B cell (primary cell): Measurements from ENCODE around the gene C10orf53. TPM values are rescaled to one million over a fixed set of nuclear protein-coding genes. Genes with fewer than 3 reads are reported as not detected.

Source experiments
- ATAC-seq: fragments of 200-7000 bp; cut with Tn5 transposase; one replicate; pipeline ENCODE4 v1.10.0; 2021; ENCODE audit warnings: low read depth, mild to moderate bottlenecking, moderate number of reproducible peaks, moderate library complexity
- CTCF ChIA-PET: fragments of 350-600 bp; sonication (Branson Sonifier 250); formaldehyde crosslinking; loops from one replicate; lab custom pipeline; 2021; ENCODE audit warnings: antibody characterized with exemption, inconsistent platforms; lab: Charles Lee
- POLR2A ChIA-PET: fragments of 350-600 bp; sonication (Branson Sonifier 250); formaldehyde crosslinking; loops from one replicate; lab custom pipeline; 2021; ENCODE audit warnings: antibody characterized with exemption; lab: Charles Lee
- DNase-seq: peaks from one replicate; pipeline ENCODE4 v3.0.0; 2013
- H2AFZ ChIP-seq: 2 replicates; pipeline ENCODE4 v1.6.1; 2012; ENCODE audit warnings: mild to moderate bottlenecking, low read depth, low read length; ENCODE audit not compliant: insufficient read depth, poor library complexity, severe bottlenecking
- H3K27ac ChIP-seq, 2 donors: 1 replicate in 1 of 2; 2 replicates in 1 of 2; pipeline ENCODE4 v1.5.1; 2012 to 2013; ENCODE audit warnings: low read length in 2 of 2, mild to moderate bottlenecking in 2 of 2, moderate library complexity in 1 of 2
- H3K27me3 ChIP-seq, 4 experiments: fragments of 200-600 bp in 1 of 4; sonication (generic) in 1 of 4; replicated peaks in 1 of 4; 1 replicate in 2 of 4; 2 replicates in 2 of 4; pipeline versions ENCODE4 v1.6.1 to v1.7.0; 2013 to 2016; ENCODE audit warnings: low read length in 3 of 4, mild to moderate bottlenecking in 2 of 4, mixed read lengths in 1 of 4, moderate library complexity in 1 of 4; ENCODE audit not compliant: insufficient read depth in 4 of 4, control insufficient read depth in 3 of 4; ENCODE audit errors: control extremely low read depth in 1 of 4
- H3K36me3 ChIP-seq, 2 experiments: replicated peaks in 1 of 2; 1 replicate in 1 of 2; 2 replicates in 1 of 2; pipeline versions ENCODE4 v1.6.1 to v1.7.1; 2013; ENCODE audit warnings: low read length in 1 of 2; ENCODE audit not compliant: insufficient read depth in 2 of 2, control insufficient read depth in 1 of 2; ENCODE audit errors: control extremely low read depth in 1 of 2, extremely low read depth in 1 of 2
- H3K4me1 ChIP-seq, 2 donors: fragments of 200-600 bp in 1 of 2; sonication (generic) in 1 of 2; 1 replicate in 1 of 2; 2 replicates in 1 of 2; pipeline versions ENCODE4 v1.5.1 to v1.6.1; 2013 to 2017; ENCODE audit warnings: low read length in 2 of 2; ENCODE audit not compliant: control insufficient read depth in 2 of 2, insufficient read depth in 2 of 2
- H3K4me2 ChIP-seq: replicated peaks from 2 replicates; pipeline ENCODE3; 2012; ENCODE audit warnings: mild to moderate bottlenecking, low read depth, low read length; ENCODE audit not compliant: poor library complexity, severe bottlenecking
- H3K4me3 ChIP-seq, 5 experiments: fragments of 200-600 bp in 1 of 5; sonication (generic) in 1 of 5; 1 replicate in 3 of 5; 2 replicates in 2 of 5; pipeline versions ENCODE4 v1.5.1 to v1.7.0; 2011 to 2016; ENCODE audit warnings: low read length in 4 of 5, mild to moderate bottlenecking in 4 of 5, low read depth in 2 of 5, control low read depth in 1 of 5, moderate library complexity in 1 of 5; ENCODE audit not compliant: insufficient read depth in 1 of 5; ENCODE audit errors: control extremely low read depth in 1 of 5, extremely low read depth in 1 of 5
- H3K79me2 ChIP-seq: fragments of 200-600 bp; sonication (generic); one replicate; pipeline ENCODE4 v1.6.0; 2016; ENCODE audit warnings: low read length; ENCODE audit not compliant: control insufficient read depth, insufficient read depth
- H3K9ac ChIP-seq: fragments of 200-600 bp; sonication (generic); 2 replicates; pipeline ENCODE4 v1.6.1; 2017; ENCODE audit warnings: mild to moderate bottlenecking, low read length, moderate library complexity
- H3K9me3 ChIP-seq, 3 donors: one replicate each; pipeline versions ENCODE4 v1.6.1 to v1.7.1; 2013; ENCODE audit warnings: low read length in 2 of 3; ENCODE audit not compliant: control insufficient read depth in 2 of 3, insufficient read depth in 1 of 3; ENCODE audit errors: control extremely low read depth in 1 of 3
- H4K20me1 ChIP-seq: 2 replicates; pipeline ENCODE4 v1.6.0; 2012; ENCODE audit warnings: mild to moderate bottlenecking, low read length; ENCODE audit not compliant: insufficient read depth, control insufficient read depth, poor library complexity, severe bottlenecking
- H3K27ac Mint-ChIP-seq: one replicate; pipeline ENCODE4 v1.8.0; 2021; ENCODE audit warnings: mixed read lengths
- H3K27me3 Mint-ChIP-seq: one replicate; pipeline ENCODE4 v1.8.0; 2021; ENCODE audit warnings: mixed read lengths
- H3K4me1 Mint-ChIP-seq: one replicate; pipeline ENCODE4 v1.8.0; 2021; ENCODE audit warnings: mixed read lengths
- H3K4me3 Mint-ChIP-seq: one replicate; pipeline ENCODE4 v1.8.0; 2021; ENCODE audit warnings: mixed read lengths
- H3K9me3 Mint-ChIP-seq: one replicate; pipeline ENCODE4 v1.8.0; 2022; ENCODE audit warnings: mixed read lengths; ENCODE audit not compliant: insufficient read depth
- CTCF ChIP-seq: fragments of 200-600 bp; IDR thresholded peaks from one replicate; pipeline ENCODE4 v1.8.0; 2022; ENCODE audit warnings: antibody characterized with exemption, mild to moderate bottlenecking
- EZH2 ChIP-seq: IDR thresholded peaks from 2 replicates; pipeline ENCODE4 v1.6.1; 2012; ENCODE audit warnings: borderline replicate concordance, low read depth, mild to moderate bottlenecking, moderate library complexity, low read length; ENCODE audit not compliant: insufficient read depth, poor library complexity, severe bottlenecking
- WGBS: methylation state at CpG from one replicate; pipeline ENCODE4 v1.1.5; 2013; ENCODE audit warnings: missing lambda C conversion rate; ENCODE audit not compliant: insufficient coverage; 5-methylcytosine and 5-hydroxymethylcytosine counted together
- intact Hi-C: fragments of 100-400 bp; cut with micrococcal nuclease; formaldehyde crosslinking; loops from one replicate; pipeline ENCODE4 v1.10.0; 2022
- polyA plus RNA-seq: library from polyadenylated mRNA; depleted of rRNA; stranded (reverse); fragments of >200 nt; gene quantifications from 2 replicates; pipeline ENCODE4 v1.2.3, GENCODE V29; 2012
- total RNA-seq, 2 donors: library from RNA; stranded (reverse); fragments of 120-200 nt in 1 of 2; gene quantifications; 1 replicate in 1 of 2; 2 replicates in 1 of 2; pipeline versions ENCODE4 v1.2.3 to v1.2.4, GENCODE V29; 2013 to 2022

C10orf53 gene
- total and polyA plus RNA-seq, 2 donors (not counting 1 experiment from before 2014, with no cell fraction given): not detected

DNA sequence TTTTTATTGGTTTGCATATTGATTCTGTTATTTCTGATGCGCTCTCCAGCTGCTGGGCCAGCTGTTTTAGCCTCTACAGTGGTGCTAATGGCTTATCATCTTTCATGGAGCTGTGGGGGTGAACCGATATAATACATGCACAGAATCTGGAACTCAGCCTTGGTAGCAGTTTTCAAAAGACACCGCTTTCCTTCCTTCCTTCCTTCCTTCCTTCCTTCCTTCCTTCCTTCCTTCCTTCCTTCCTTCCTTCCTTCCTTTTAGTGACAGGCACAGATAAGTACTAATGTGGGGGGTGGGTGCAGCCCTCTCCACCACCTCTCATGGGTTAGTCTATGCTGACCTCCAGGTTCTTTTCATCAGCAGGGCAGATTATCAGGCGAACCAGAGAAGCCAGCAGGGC lies 31.9 kb upstream of the C10orf53 start:
- H3K27me3 Mint-ChIP-seq: peaks cover 28% of the 10 kb centered on the region
- WGBS: 83% methylated on average over 1 of the region's 4 CpGs
- intact Hi-C loops: no loop called here
- H3K9me3 Mint-ChIP-seq: no peaks in the 10 kb centered on the region
- H3K4me1 Mint-ChIP-seq: peaks cover 10% of the 10 kb centered on the region
- Histone ChIP-seq H3K4me3 (no peak overlapping the region), H2AFZ (no peak overlapping the region), H3K4me1 (peaks cover 0 to 6% of the 10 kb centered on the region in 2 donors), H3K9me3 (no peaks in the 10 kb centered on the region), H3K4me2 (no peak overlapping the region), H3K27me3 (peaks cover 0 to 3% (median 0%) of the 10 kb centered on the region in 4 experiments), H4K20me1 (no peaks in the 10 kb centered on the region), H3K79me2 (no peaks in the 10 kb centered on the region), H3K27ac (no peak overlapping the region), H3K9ac (no peak overlapping the region), H3K36me3 (no peaks in the 10 kb centered on the region)
- H3K4me3 Mint-ChIP-seq: no peak overlapping the region
- TF ChIP-seq EZH2: no peak
- TF ChIP-seq CTCF: no peak
- no peak for DNase-seq
- POLR2A ChIA-PET: no interaction called here
- CTCF ChIA-PET: no interaction called here
- ATAC-seq: no peak
- H3K27ac Mint-ChIP-seq: no peak overlapping the region

DNA sequence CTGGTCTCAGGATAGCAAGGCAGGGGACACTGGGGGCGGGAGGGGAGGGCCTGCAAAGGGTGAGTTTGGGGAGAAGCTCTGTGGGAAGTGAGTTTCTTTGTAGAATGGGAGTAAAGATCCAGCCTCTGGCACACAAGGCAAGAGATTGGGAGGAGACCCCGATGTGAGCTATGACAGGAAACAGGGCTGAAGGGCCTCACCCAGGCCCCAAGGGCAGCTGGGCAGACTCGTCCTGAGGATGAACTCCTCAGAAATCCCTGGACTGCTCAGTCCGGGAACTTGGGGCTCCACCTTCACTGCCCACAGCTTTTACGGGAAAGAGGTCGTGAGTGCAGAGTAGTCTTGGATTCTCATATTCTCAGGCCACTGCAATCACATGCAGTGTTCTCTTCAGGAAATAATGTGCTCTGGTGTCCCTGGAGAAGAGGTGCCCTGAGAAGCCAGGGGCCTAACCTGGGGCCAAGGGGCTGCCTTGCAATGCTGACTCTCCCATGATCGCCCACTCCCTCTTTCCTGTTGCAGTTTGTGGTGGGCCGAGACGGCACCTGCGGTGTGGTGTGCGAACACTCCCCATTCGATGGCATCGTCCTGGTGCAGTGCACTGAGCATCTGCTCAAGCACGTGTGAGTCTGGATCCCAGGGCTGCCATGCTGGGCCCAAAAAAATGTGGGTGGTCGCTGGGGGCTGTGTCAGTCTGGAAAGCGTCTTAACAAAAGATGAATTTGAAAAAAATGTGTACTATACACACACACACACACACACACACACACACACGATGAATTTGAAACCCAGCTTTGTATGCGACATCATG lies 31.3 kb upstream of the C10orf53 start:
- no peak overlapping the region for H3K27ac Mint-ChIP-seq
- CTCF ChIA-PET: no interaction called here
- no peak for DNase-seq
- Histone ChIP-seq H3K27ac (no peak overlapping the region), H2AFZ (no peak overlapping the region), H3K9me3 (no peaks in the 10 kb centered on the region), H3K36me3 (no peaks in the 10 kb centered on the region), H3K79me2 (no peaks in the 10 kb centered on the region), H3K4me2 (no peak overlapping the region), H3K9ac (no peak overlapping the region), H3K4me1 (peaks cover 0 to 6% of the 10 kb centered on the region in 2 donors), H3K27me3 (no peaks in the 10 kb centered on the region), H3K4me3 (no peak overlapping the region), H4K20me1 (no peaks in the 10 kb centered on the region)
- intact Hi-C loops: no loop called here
- no peaks in the 10 kb centered on the region for H3K9me3 Mint-ChIP-seq
- POLR2A ChIA-PET: no interaction called here
- peaks cover 23% of the 10 kb centered on the region for H3K27me3 Mint-ChIP-seq
- 70% methylated on average over 15 of the region's 18 CpGs for WGBS
- TF ChIP-seq EZH2 (no peak), CTCF (no peak)
- H3K4me1 Mint-ChIP-seq: peaks cover 10% of the 10 kb centered on the region
- no peak for ATAC-seq
- no peak overlapping the region for H3K4me3 Mint-ChIP-seq
